ENCODE measurements around the gene IGF2R.
"Not testable (repeated sequence)": the region's sequence is repeated elsewhere in the genome, so short reads cannot be mapped to it uniquely, and the experiment has no call there.

Gene IGF2R

GRCh38 chr6:159995405-159995804 lies 26.5 kb downstream of the IGF2R start:
- H3K27ac ChIP-seq: no peak overlapping the region

DNA sequence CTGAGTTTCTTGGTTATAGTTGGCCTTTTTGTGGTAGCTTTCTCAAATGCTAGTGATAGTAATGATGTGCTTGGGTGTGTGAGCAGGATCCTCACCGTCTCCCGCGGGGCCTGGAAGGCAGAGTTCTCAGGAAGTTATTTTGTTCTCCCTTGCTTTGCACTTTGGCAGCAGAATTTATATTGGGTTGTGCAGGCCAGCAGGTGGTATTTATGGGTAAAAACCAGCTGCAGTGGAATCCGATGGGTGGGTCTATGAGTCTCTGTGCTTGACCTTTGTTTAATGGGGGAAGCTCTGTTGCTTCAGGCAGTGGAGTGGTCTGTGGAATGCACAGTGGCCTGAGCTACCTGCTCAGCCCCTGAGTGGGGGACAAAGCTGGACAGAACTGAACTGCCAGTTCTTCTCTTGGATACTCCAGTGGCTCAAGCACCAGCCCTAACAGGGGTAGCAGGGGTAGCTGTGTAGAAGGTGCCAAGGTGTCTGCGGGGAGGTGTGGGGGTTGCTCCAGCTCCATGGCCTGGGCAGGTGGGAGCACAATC lies 27.3 kb downstream of the IGF2R start:
- DNase-seq (ENCODE audit: low read depth, low spot score): no peak
- no peak overlapping the region for H3K27ac ChIP-seq

More at GRCh38 chr6:159995405-159995804, 26.5 kb downstream of the IGF2R start:
- no peak for DNase-seq (ENCODE audit: low read depth, low spot score)

- H3K27ac ChIP-seq: no peak overlapping the region
- no peak for DNase-seq (ENCODE audit: low read depth, low spot score)
Measured at GRCh38 chr6:159996626-159997497, 28.0 kb downstream of the IGF2R start.

- H3K27ac ChIP-seq: no peak overlapping the region
- DNase-seq (ENCODE audit: low read depth, low spot score): no peak
Measured at GRCh38 chr6:159997498-159998101, 28.7 kb downstream of the IGF2R start.

DNA sequence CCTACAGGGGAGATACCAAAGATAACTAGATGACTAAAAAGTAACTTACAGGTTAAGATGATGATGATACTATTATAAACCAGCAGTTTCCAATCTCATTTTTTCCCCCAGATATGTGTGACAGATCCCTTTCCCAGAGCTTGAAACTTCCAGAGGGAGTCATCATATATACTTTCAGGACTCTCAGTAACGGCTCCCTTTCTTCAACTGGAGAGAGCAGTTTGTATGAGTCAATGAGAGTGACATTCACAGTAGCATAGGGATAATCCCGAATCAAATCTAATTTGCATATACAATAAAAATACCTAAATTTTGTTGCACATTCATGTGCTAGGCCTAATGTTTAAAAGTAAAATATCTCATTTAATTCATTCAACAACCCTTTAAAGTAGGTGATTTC lies 29.7 kb downstream of the IGF2R start:
- no peak for DNase-seq (ENCODE audit: low read depth, low spot score)
- H3K27ac ChIP-seq: no peak overlapping the region

GRCh38 chr6:159999240-159999671 lies 30.4 kb downstream of the IGF2R start:
- no peak for DNase-seq (ENCODE audit: low read depth, low spot score)
- H3K27ac ChIP-seq: no peak overlapping the region

DNA sequence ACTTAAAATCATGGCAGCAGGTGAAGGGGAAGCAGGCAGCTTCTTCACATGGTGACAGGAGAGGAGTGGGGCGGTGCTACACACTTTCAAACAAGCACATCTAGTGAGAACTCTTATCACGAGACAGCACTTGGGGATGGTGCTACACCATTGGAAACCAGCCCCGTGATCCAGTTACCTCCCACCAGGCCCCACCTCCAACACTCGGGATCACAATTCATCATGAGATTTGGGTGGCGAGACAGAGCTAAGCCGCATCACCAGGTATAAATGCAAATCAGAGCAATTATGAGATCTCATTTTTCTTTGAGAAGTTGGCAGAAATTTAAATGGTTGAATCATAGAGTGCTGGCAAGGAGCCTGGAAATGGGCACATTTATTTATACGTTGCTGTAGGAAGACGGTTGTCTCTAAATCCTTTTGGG lies 31.4 kb downstream of the IGF2R start:
- no peak overlapping the region for H3K27ac ChIP-seq
- DNase-seq (ENCODE audit: low read depth, low spot score): no peak

DNA sequence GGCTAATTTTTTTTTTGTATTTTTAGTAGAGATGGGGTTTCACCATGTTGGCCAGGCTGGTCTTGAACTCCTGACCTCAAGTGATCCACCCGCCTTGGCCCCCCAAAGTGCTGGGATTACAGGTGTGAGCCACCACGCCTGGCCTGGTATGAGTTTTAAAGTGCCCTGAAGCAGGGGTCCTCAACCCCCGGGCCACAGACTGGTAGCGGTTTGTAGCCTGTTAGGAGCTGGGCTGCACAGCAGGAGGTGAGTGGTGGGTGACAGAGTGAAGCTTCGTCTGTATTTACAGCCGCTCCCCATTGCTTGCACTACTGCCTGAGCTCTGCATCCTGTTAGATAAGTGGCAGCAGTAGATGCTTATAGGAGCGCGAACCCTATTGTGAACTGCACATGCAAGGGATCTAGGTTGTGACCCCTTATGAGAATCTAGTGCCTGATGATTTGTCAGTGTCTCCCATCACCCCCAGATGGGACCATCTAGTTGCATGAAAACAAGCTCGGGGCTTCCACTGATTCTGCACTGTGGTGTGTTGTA lies 32.1 kb downstream of the IGF2R start:
- H3K27ac ChIP-seq; DNase-seq (ENCODE audit: low read depth, low spot score): not testable (repeated sequence)

GRCh38 chr6:160002882-160003281 lies 34.0 kb downstream of the IGF2R start:
- DNase-seq (ENCODE audit: low read depth, low spot score): no peak
- no peak overlapping the region for H3K27ac ChIP-seq

- no peak for DNase-seq (ENCODE audit: low read depth, low spot score)
- H3K27ac ChIP-seq: no peak overlapping the region
Measured at GRCh38 chr6:160004018-160004417, 35.1 kb downstream of the IGF2R start.

DNA sequence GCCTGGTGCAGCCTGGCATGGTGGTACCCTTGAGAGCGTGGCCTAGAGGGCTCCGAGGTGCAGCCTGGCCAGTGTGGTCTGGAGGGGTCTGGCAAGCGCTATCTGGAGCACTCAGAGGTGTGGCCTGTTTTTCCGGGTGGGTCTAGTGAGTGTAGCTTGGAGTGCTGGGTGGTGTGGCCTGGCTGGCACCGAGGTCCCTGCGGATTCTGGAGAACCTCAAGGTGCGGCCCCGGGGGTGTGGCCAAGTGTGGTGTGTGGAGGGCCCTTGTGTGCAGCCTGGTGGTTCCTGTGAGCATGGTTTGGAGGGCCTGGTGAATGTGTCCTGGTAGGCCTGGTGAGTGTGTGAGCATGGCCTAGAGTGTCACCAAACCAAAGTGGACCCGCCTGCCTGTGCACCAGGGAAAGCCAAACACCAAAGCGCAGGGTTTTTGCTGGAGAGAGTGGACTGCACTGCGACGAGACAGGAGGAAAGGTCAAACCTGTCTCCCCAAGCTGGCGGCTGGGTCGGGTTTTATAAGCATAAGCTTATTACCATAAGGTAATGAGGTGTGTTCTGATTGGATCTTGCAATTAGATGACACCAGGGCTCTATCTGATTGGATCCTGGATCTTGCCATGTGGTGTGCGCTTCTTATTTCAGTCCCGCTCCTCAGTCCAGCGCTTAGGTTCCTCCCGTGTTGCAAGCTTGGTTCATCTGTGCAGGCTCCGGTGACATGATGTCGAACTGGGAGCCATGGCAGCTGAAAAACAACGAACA lies 35.7 kb downstream of the IGF2R start:
- no peak overlapping the region for H3K27ac ChIP-seq

GRCh38 chr6:160005211-160005610 lies 36.3 kb downstream of the IGF2R start:
- no peak overlapping the region for H3K27ac ChIP-seq
- no peak for DNase-seq (ENCODE audit: low read depth, low spot score)

More for the DNA sequence above, 35.7 kb downstream of the IGF2R start:
- no peak for DNase-seq (ENCODE audit: low read depth, low spot score)

DNA sequence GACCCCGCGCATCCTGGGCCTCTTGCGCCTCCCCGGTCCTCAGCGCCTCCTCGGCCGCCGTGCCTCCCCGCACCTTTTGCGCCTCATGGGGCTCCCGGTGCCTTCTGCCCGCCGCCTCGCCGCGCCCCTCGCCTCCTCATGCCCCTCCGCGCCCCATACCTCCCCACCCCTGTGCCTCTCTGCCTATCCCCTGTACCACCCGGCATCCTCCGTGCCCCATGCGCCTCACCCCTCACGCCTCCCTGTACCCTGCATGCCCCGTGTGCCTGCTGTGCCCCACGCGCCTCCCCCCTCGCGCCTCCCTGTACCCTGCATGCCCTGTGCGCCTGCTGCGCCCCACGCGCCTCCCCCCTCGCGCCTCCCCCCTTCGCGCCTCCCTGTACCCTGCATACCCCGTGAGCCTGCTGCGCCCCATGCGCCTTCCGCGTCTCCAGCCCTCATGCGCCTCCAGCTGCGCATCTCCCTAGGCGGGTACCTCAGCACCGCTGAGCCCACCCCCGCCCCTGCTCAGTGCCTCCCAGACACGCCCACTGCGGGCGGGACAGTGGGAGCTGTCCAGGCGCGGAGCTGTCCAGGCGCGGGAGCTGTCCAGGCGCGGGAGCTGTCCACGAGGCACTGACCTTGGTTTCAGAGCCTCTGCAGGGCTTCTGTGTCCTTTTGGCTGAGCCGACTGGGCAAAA lies 37.1 kb downstream of the IGF2R start:
- DNase-seq (ENCODE audit: low read depth, low spot score): no peak
- no peak overlapping the region for H3K27ac ChIP-seq

- no peak for DNase-seq (ENCODE audit: low read depth, low spot score)
- no peak overlapping the region for H3K27ac ChIP-seq
Measured at GRCh38 chr6:160007145-160007544, 38.3 kb downstream of the IGF2R start.

DNA sequence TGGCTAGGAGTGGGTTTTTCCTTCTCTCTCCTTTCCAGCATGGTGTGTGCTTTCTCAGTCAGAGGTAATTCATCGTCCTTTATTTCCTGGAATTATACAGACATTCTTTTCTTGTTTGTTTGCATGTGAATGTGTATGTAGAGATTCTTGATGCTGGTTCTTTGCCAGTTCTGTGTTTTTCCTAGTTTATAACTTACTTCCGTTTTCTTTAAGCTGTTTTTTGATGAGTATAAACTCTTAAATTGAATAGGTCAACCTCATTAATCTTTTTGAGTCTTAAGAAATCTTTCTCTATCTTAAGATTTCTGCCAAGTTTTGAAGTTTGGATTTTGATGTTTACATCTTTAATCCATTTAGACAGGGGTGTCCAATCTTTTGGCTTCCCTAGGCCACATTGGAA lies 38.7 kb downstream of the IGF2R start:
- H3K27ac ChIP-seq: no peak overlapping the region
- no peak for DNase-seq (ENCODE audit: low read depth, low spot score)

GRCh38 chr6:160010067-160010466 lies 41.2 kb downstream of the IGF2R start:
- DNase-seq (ENCODE audit: low read depth, low spot score): no peak
- no peak overlapping the region for H3K27ac ChIP-seq

GRCh38 chr6:160013987-160014868 lies 45.3 kb downstream of the IGF2R start:
- no peak overlapping the region for H3K27ac ChIP-seq

DNA sequence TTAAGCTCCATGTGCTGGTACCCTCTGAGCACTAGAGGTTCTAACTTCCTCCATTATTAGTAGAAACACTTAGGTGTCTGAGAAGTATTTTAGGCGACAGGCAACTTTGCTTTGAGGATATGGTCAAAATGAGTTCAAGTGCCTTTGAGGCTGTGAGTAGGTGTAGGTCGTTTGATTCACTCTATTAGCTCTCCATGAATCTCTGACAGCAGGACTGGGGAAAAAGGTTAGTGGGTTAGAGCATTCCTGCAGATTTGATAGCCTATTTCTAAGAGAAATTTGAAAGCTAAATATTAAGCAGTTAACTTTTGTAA lies 45.9 kb downstream of the IGF2R start:
- DNase-seq (ENCODE audit: low read depth, low spot score): no peak
- H3K27ac ChIP-seq: no peak overlapping the region

More at GRCh38 chr6:160013987-160014868, 45.3 kb downstream of the IGF2R start:
- no peak for DNase-seq (ENCODE audit: low read depth, low spot score)
